HL-60 (cell line): ENCODE results near the gene LAMA2.

ENCODE experiments used
- DNase-seq, 2 experiments: peaks; one replicate each; pipeline ENCODE4 v3.0.0-alpha.2; 2010 to 2020; ENCODE audit warnings: low read depth in 1 of 2, low spot score in 1 of 2
- H3K27ac ChIP-seq: fragments of 250-450 bp; sonication (Bioruptor Pico); replicated peaks from 2 replicates; pipeline ENCODE4 v1.5.1; 2020; ENCODE audit warnings: mild to moderate bottlenecking, moderate library complexity
- H3K27me3 ChIP-seq: fragments of 250-450 bp; sonication (Bioruptor Pico); 2 replicates; pipeline ENCODE4 v1.5.1; 2021; ENCODE audit warnings: mild to moderate bottlenecking, moderate library complexity; ENCODE audit not compliant: insufficient read depth, poor library complexity, severe bottlenecking
- H3K4me3 ChIP-seq: replicated peaks from 2 replicates; pipeline ENCODE4 v1.5.1; 2011; ENCODE audit warnings: mild to moderate bottlenecking, control low read depth, low read length; ENCODE audit not compliant: insufficient read depth
- GABPA ChIP-seq: IDR thresholded peaks from 2 replicates; pipeline ENCODE4 v1.6.1; 2012; ENCODE audit warnings: low read depth
- POLR2AphosphoS5 ChIP-seq: IDR thresholded peaks from 2 replicates; pipeline ENCODE4 v1.6.1; 2012; ENCODE audit warnings: low read depth
- SPI1 ChIP-seq: IDR thresholded peaks from 2 replicates; pipeline ENCODE4 v1.6.1; 2012; ENCODE audit warnings: low read depth, mild to moderate bottlenecking, borderline replicate concordance
- TF ChIP-seq, protein P1 (sequence below): IDR thresholded peaks from one replicate; pipeline ENCODE4 v1.5.1; 2011; ENCODE audit warnings: low read length, control low read depth, inconsistent platforms; ENCODE audit not compliant: insufficient read depth
- TF ChIP-seq, protein P2 (sequence below): IDR thresholded peaks from 2 replicates; pipeline ENCODE4 v1.6.1; 2012; ENCODE audit warnings: low read depth; ENCODE audit not compliant: insufficient replicate concordance

Gene LAMA2

DNA sequence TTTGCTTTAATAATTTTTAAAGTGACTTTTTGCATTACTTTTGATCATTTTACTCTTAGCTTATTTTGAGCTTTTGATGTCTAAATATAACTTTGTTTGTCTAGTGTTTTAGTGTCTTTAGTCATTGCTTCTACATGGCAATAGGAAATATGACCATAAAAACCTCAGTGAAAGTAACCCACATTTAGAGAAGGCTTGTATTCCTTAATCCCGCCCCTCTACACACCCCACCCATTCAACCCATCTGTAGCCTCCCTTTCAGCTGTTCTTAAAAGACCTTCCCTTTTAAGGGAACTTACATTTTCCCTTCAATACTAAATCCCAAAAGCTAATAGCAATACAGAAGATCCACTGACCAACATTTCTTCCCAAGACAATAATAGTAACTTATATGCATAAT is 225.4 kb downstream of the LAMA2 start:
- DNase-seq: no peak
- no peak overlapping the region for H3K4me3 ChIP-seq

DNA sequence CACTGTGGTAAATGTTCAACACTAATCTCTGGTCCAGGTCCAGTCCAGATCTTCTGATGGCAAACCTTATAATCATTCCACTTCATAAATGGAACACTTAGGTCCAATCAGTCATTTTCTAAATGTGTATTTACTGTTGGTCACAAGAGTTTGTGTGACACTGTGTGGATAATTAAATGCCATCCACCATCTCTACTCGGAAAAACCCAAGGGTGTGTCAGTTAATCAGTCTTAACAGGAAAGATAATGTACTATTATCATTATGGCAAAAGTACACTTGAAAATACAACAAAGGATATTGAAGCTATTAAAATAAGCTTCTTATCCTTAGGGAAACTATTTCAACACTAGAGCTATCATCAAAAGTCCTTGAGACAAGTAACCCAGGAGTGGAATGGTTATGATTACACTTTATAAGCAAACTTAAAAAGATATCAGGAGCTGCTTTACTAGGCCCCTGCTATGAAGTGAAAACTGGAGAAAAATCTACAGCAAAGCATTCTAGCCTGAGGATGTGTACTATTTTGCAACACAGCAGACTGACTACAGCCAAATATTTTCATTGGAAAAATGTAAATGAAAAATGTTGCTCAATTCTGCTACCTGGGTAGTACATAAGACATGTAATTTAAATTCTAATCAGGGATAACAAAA is 227.9 kb downstream of the LAMA2 start:
- DNase-seq: no peak
- no peak overlapping the region for H3K4me3 ChIP-seq
- no peak overlapping the region for H3K27ac ChIP-seq
- no peaks in the 10 kb centered on the region for H3K27me3 ChIP-seq
- TF ChIP-seq GABPA: no peak
- TF ChIP-seq, protein P1, sequence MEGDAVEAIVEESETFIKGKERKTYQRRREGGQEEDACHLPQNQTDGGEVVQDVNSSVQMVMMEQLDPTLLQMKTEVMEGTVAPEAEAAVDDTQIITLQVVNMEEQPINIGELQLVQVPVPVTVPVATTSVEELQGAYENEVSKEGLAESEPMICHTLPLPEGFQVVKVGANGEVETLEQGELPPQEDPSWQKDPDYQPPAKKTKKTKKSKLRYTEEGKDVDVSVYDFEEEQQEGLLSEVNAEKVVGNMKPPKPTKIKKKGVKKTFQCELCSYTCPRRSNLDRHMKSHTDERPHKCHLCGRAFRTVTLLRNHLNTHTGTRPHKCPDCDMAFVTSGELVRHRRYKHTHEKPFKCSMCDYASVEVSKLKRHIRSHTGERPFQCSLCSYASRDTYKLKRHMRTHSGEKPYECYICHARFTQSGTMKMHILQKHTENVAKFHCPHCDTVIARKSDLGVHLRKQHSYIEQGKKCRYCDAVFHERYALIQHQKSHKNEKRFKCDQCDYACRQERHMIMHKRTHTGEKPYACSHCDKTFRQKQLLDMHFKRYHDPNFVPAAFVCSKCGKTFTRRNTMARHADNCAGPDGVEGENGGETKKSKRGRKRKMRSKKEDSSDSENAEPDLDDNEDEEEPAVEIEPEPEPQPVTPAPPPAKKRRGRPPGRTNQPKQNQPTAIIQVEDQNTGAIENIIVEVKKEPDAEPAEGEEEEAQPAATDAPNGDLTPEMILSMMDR: no peak
- TF ChIP-seq POLR2AphosphoS5: no peak
- TF ChIP-seq SPI1: no peak
- TF ChIP-seq, protein P2, sequence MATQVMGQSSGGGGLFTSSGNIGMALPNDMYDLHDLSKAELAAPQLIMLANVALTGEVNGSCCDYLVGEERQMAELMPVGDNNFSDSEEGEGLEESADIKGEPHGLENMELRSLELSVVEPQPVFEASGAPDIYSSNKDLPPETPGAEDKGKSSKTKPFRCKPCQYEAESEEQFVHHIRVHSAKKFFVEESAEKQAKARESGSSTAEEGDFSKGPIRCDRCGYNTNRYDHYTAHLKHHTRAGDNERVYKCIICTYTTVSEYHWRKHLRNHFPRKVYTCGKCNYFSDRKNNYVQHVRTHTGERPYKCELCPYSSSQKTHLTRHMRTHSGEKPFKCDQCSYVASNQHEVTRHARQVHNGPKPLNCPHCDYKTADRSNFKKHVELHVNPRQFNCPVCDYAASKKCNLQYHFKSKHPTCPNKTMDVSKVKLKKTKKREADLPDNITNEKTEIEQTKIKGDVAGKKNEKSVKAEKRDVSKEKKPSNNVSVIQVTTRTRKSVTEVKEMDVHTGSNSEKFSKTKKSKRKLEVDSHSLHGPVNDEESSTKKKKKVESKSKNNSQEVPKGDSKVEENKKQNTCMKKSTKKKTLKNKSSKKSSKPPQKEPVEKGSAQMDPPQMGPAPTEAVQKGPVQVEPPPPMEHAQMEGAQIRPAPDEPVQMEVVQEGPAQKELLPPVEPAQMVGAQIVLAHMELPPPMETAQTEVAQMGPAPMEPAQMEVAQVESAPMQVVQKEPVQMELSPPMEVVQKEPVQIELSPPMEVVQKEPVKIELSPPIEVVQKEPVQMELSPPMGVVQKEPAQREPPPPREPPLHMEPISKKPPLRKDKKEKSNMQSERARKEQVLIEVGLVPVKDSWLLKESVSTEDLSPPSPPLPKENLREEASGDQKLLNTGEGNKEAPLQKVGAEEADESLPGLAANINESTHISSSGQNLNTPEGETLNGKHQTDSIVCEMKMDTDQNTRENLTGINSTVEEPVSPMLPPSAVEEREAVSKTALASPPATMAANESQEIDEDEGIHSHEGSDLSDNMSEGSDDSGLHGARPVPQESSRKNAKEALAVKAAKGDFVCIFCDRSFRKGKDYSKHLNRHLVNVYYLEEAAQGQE: no peak

More for the DNA sequence above, 225.4 kb downstream of the LAMA2 start:
- TF ChIP-seq GABPA (no peak), POLR2AphosphoS5 (no peak), SPI1 (no peak)
- TF ChIP-seq, protein P2: no peak
- TF ChIP-seq, protein P1: no peak
- H3K27me3 ChIP-seq: no peaks in the 10 kb centered on the region
- H3K27ac ChIP-seq: no peak overlapping the region

DNA sequence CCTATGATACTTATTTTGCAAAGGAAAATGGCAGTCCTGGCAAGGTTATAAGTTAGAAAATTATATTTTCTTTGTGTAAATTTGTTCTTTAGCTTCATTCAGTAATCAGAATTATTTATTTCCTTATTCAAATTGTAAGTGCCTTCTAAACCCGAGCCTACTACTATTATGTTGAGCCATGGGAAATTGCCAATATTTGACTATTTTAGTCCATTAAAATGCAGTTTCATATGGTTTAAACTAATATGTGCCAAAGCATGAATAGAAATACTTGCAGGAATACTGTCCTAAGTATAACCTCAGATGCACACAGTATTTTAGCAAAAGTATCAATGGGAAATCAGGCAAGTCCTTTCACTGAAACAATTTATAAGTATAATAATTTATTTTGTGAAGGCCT is 228.4 kb downstream of the LAMA2 start:
- Histone ChIP-seq H3K27ac (no peak overlapping the region), H3K4me3 (no peak overlapping the region), H3K27me3 (no peaks in the 10 kb centered on the region)
- DNase-seq: no peak
- no peak for TF ChIP-seq SPI1
- no peak for TF ChIP-seq GABPA
- TF ChIP-seq, protein P2: no peak
- TF ChIP-seq, protein P1: no peak
- no peak for TF ChIP-seq POLR2AphosphoS5
